H9 (cell line): ENCODE results near the gene TFG. TPM values are rescaled to one million over a fixed set of nuclear protein-coding genes. Genes with fewer than 3 reads are reported as not detected.

Experiments
- DNase-seq: peaks from one replicate; pipeline ENCODE4 v3.0.0-alpha.2; 2017
- H2AFZ ChIP-seq: one replicate; pipeline ENCODE4 v1.6.1; 2013; ENCODE audit warnings: mild to moderate bottlenecking, low read length, control low read depth, moderate library complexity
- H2AK5ac ChIP-seq: 2 replicates; pipeline ENCODE4 v1.6.1; 2013; ENCODE audit warnings: low read length, control low read depth, mixed read lengths; ENCODE audit not compliant: insufficient read length
- H2BK120ac ChIP-seq: one replicate; pipeline ENCODE4 v1.6.1; 2013; ENCODE audit warnings: low read depth, mild to moderate bottlenecking, low read length, control low read depth, inconsistent platforms; ENCODE audit not compliant: poor library complexity, severe bottlenecking
- H2BK12ac ChIP-seq: 2 replicates; pipeline ENCODE4 v1.6.1; 2013; ENCODE audit warnings: low read length, control low read depth, mixed read lengths, low read depth; ENCODE audit not compliant: insufficient read length
- H2BK15ac ChIP-seq: 2 replicates; pipeline ENCODE4 v1.6.1; 2013; ENCODE audit warnings: low read depth, low read length, control low read depth
- H2BK20ac ChIP-seq: one replicate; pipeline ENCODE4 v1.6.1; 2013; ENCODE audit warnings: low read depth, mild to moderate bottlenecking, low read length, control low read depth, inconsistent platforms; ENCODE audit not compliant: poor library complexity, severe bottlenecking
- H2BK5ac ChIP-seq: 2 replicates; pipeline ENCODE4 v1.6.1; 2013; ENCODE audit warnings: low read length, control low read depth, mixed read lengths; ENCODE audit not compliant: insufficient read length
- H3K14ac ChIP-seq: 2 replicates; pipeline ENCODE4 v1.6.1; 2013; ENCODE audit warnings: low read length, control low read depth; ENCODE audit not compliant: insufficient read depth
- H3K18ac ChIP-seq: 2 replicates; pipeline ENCODE4 v1.6.1; 2013; ENCODE audit warnings: low read depth, mild to moderate bottlenecking, mixed read lengths, low read length, control low read depth; ENCODE audit not compliant: insufficient read length
- H3K23ac ChIP-seq: 2 replicates; pipeline ENCODE4 v1.6.1; 2013; ENCODE audit warnings: low read length, control low read depth, mixed read lengths, low read depth; ENCODE audit not compliant: insufficient read length
- H3K23me2 ChIP-seq: 2 replicates; pipeline ENCODE4 v1.6.1; 2013; ENCODE audit warnings: low read depth, mild to moderate bottlenecking, mixed read lengths, low read length, control low read depth; ENCODE audit not compliant: insufficient read length, poor library complexity, severe bottlenecking
- H3K27ac ChIP-seq: 2 replicates; pipeline ENCODE4 v1.5.1; 2013; ENCODE audit warnings: low read length, control low read depth, mixed read lengths, low read depth; ENCODE audit not compliant: insufficient read length
- H3K27me3 ChIP-seq: 2 replicates; pipeline ENCODE4 v1.6.1; 2013; ENCODE audit warnings: low read length, control low read depth, inconsistent platforms; ENCODE audit not compliant: insufficient read depth
- H3K4ac ChIP-seq: 2 replicates; pipeline ENCODE4 v1.6.1; 2013; ENCODE audit warnings: low read depth, mild to moderate bottlenecking, control low read depth, inconsistent platforms, low read length, moderate library complexity
- H3K4me1 ChIP-seq: 2 replicates; pipeline ENCODE4 v1.6.1; 2013; ENCODE audit warnings: low read length, control low read depth, inconsistent platforms; ENCODE audit not compliant: insufficient read depth
- H3K4me2 ChIP-seq: 2 replicates; pipeline ENCODE4 v1.6.1; 2013; ENCODE audit warnings: low read length, control low read depth, mixed read lengths; ENCODE audit not compliant: insufficient read length, insufficient read depth
- H3K56ac ChIP-seq: 2 replicates; pipeline ENCODE4 v1.6.1; 2013; ENCODE audit warnings: low read depth, mild to moderate bottlenecking, mixed read lengths, low read length, control low read depth; ENCODE audit not compliant: insufficient read length
- H3K79me1 ChIP-seq: 2 replicates; pipeline ENCODE4 v1.6.1; 2013; ENCODE audit warnings: low read depth, mild to moderate bottlenecking, moderate library complexity, low read length, control low read depth, inconsistent platforms; ENCODE audit not compliant: insufficient read depth, poor library complexity, severe bottlenecking
- H3K79me2 ChIP-seq: 2 replicates; pipeline ENCODE4 v1.6.1; 2013; ENCODE audit warnings: low read length, control low read depth, inconsistent platforms; ENCODE audit not compliant: insufficient read depth
- H3K9ac ChIP-seq: 2 replicates; pipeline ENCODE4 v1.6.1; 2013; ENCODE audit warnings: low read length, control low read depth, mixed read lengths; ENCODE audit not compliant: insufficient read length; ENCODE audit errors: extremely low read depth
- H3K9me3 ChIP-seq: one replicate; pipeline ENCODE4 v1.6.1; 2013; ENCODE audit warnings: low read depth, low read length, inconsistent platforms; ENCODE audit not compliant: control insufficient read depth
- H3T11ph ChIP-seq: one replicate; pipeline ENCODE4 v1.6.1; 2013; ENCODE audit warnings: mild to moderate bottlenecking, low read length, control low read depth, inconsistent platforms
- H4K20me1 ChIP-seq: one replicate; pipeline ENCODE4 v1.6.1; 2013; ENCODE audit not compliant: control insufficient read depth, insufficient read length, insufficient read depth
- H4K5ac ChIP-seq: 2 replicates; pipeline ENCODE4 v1.6.1; 2013; ENCODE audit warnings: low read depth, mild to moderate bottlenecking, mixed read lengths, low read length, control low read depth; ENCODE audit not compliant: insufficient read length
- H4K8ac ChIP-seq: replicated peaks from 2 replicates; pipeline ENCODE4 v1.6.1; 2013; ENCODE audit warnings: low read length, control low read depth, mixed read lengths, low read depth; ENCODE audit not compliant: insufficient read length
- H4K91ac ChIP-seq: 2 replicates; pipeline ENCODE4 v1.6.1; 2013; ENCODE audit warnings: low read depth, mild to moderate bottlenecking, moderate library complexity, mixed read lengths, low read length, control low read depth; ENCODE audit not compliant: insufficient read length
- H3K27ac Mint-ChIP-seq, 3 experiments: 2 replicates in 2 of 3; 3 replicates in 1 of 3; pipeline ENCODE4 v1.8.0; 2020 to 2021; ENCODE audit warnings: mixed read lengths in 3 of 3, mild to moderate bottlenecking in 1 of 3, moderate library complexity in 1 of 3
- H3K27me3 Mint-ChIP-seq: 2 replicates; pipeline ENCODE4 v1.8.0; 2021; ENCODE audit warnings: low read depth, mild to moderate bottlenecking, moderate library complexity, mixed read lengths
- H3K36me3 Mint-ChIP-seq, 3 experiments: 2 replicates in 2 of 3; 3 replicates in 1 of 3; pipeline ENCODE4 v1.8.0; 2020 to 2021; ENCODE audit warnings: low read depth in 3 of 3, mixed read lengths in 3 of 3; ENCODE audit not compliant: insufficient read depth in 1 of 3
- H3K4me1 Mint-ChIP-seq, 2 experiments: 2 replicates each; pipeline ENCODE4 v1.8.0; 2020; ENCODE audit warnings: mixed read lengths in 2 of 2
- H3K4me3 Mint-ChIP-seq, 2 experiments: 2 replicates in 1 of 2; 3 replicates in 1 of 2; pipeline ENCODE4 v1.8.0; 2020 to 2021; ENCODE audit warnings: mild to moderate bottlenecking in 2 of 2, mixed read lengths in 2 of 2, moderate library complexity in 1 of 2
- H3K9me3 Mint-ChIP-seq, 2 experiments: 2 replicates in 1 of 2; 3 replicates in 1 of 2; pipeline ENCODE4 v1.8.0; 2020; ENCODE audit warnings: mild to moderate bottlenecking in 2 of 2, mixed read lengths in 2 of 2, moderate library complexity in 1 of 2
- CTCF ChIP-seq: fragments of 200-600 bp; sonication (generic); conservative IDR thresholded peaks from 3 replicates; pipeline ENCODE4 v1.8.0; 2021; ENCODE audit warnings: antibody characterized with exemption, mild to moderate bottlenecking
- WGBS: extraction: QIAGEN DNeasy Blood & Tissue Kit; methylation state at CpG from one replicate; pipeline ENCODE4 v1.1.7; 2013; ENCODE audit warnings: missing lambda C conversion rate, low lambda C conversion rate, mixed read lengths; ENCODE audit not compliant: insufficient read length; ENCODE audit errors: extremely low coverage; 5-methylcytosine and 5-hydroxymethylcytosine counted together
- total RNA-seq: library from RNA; stranded (reverse); gene quantifications from 2 replicates; pipeline ENCODE4 v1.2.1, GENCODE V29; 2021

Gene TFG
- total RNA-seq, 1 experiment from 2014 or later: 80.7 TPM

- no peak for DNase-seq
- Histone ChIP-seq H3K27ac (no peak overlapping the region), H4K91ac (no peak overlapping the region), H2BK12ac (no peak overlapping the region), H3K56ac (no peak overlapping the region), H4K8ac (no peak overlapping the region), H2BK120ac (no peak overlapping the region), H3K9me3 (no peaks in the 10 kb centered on the region), H3K9ac (no peak overlapping the region), H2AFZ (no peak overlapping the region), H3K4me1 (no peaks in the 10 kb centered on the region), H4K20me1 (no peaks in the 10 kb centered on the region), H3T11ph (no peak overlapping the region), H2BK5ac (no peak overlapping the region), H3K18ac (no peak overlapping the region), H2BK15ac (no peak overlapping the region), H2BK20ac (no peak overlapping the region), H3K4ac (no peak overlapping the region), H3K79me1 (no peaks in the 10 kb centered on the region), H4K5ac (no peak overlapping the region), H2AK5ac (no peak overlapping the region), H3K27me3 (no peaks in the 10 kb centered on the region), H3K4me2 (no peak overlapping the region), H3K79me2 (no peaks in the 10 kb centered on the region), H3K23me2 (no peaks in the 10 kb centered on the region), H3K23ac (no peak overlapping the region), H3K14ac (no peak overlapping the region)
- H3K4me1 Mint-ChIP-seq: no peaks in the 10 kb centered on the region
- H3K27ac Mint-ChIP-seq: no peak overlapping the region
- peaks cover 0 to 5% (median 0%) of the 10 kb centered on the region in 3 experiments; a peak in 2 of 7 replicates for H3K36me3 Mint-ChIP-seq
- no peak for TF ChIP-seq CTCF
- H3K9me3 Mint-ChIP-seq: peaks cover 0 to 3% of the 10 kb centered on the region in 2 experiments; a peak in 1 of 5 replicates
- WGBS: no CpG with 5 or more reads among the region's 2 CpGs
- H3K27me3 Mint-ChIP-seq: peaks cover 36% of the 10 kb centered on the region
- no peak overlapping the region for H3K4me3 Mint-ChIP-seq
Measured at GRCh38 chr3:100695696-100696095, 13.6 kb upstream of the TFG start.
